ENCODE results near the gene BMI1. TPM values are rescaled to one million over a fixed set of nuclear protein-coding genes. Genes with fewer than 3 reads are reported as not detected.

BMI1 gene
- total and polyA plus RNA-seq, 2 donors (not counting 1 experiment from before 2014, with no cell fraction given) = 18.0 to 83.8 TPM

GRCh38 chr10:22341190-22341925, 20.5 kb downstream of the BMI1 start:
- no peaks in the 10 kb centered on the region for H3K79me2 ChIP-seq (ENCODE audit: control insufficient read depth, insufficient read depth, low read length)
- H3K27me3 ChIP-seq (replicated peaks in 1 of 4; ENCODE audit: control extremely low read depth in 1 of 4, control insufficient read depth in 3 of 4, insufficient read depth in 4 of 4, low read length in 3 of 4) = peaks cover 14 to 86% (median 77%) of the 10 kb centered on the region in 4 experiments
- peak overlapping the region; percentile 80 for H3K9ac ChIP-seq (ENCODE audit: low read length)
- CTCF ChIA-PET = interaction anchor here (0.6 to 2.2 kb wide), 7 partner anchors 17 to 647 kb away, joined by 3 to 10 read pairs (median 4); partner anchors contain the start of gene COMMD3
- no peaks in the 10 kb centered on the region for H3K36me3 ChIP-seq (replicated peaks in 1 of 2; ENCODE audit: control extremely low read depth in 1 of 2, control insufficient read depth in 1 of 2, extremely low read depth in 1 of 2, insufficient read depth in 2 of 2, low read length in 1 of 2)
- peaks cover 6 to 22% (median 15%) of the 10 kb centered on the region in 3 donors for H3K9me3 ChIP-seq (ENCODE audit: control extremely low read depth in 1 of 3, control insufficient read depth in 2 of 3, insufficient read depth in 1 of 3, low read length in 2 of 3)
- peak overlapping the region; percentile 94 for H3K4me2 ChIP-seq (replicated peaks; ENCODE audit: low read depth, low read length, poor library complexity, severe bottlenecking)
- no peaks in the 10 kb centered on the region for H4K20me1 ChIP-seq (ENCODE audit: control insufficient read depth, insufficient read depth, low read length, poor library complexity, severe bottlenecking)
- WGBS (ENCODE audit: insufficient coverage) = under 1% methylated on average over 26 of the region's 40 CpGs
- peak overlapping the region in 1 of 2 donors; percentile 81 for H3K27ac ChIP-seq (ENCODE audit: low read length in 2 of 2)
- peaks cover 31% of the 10 kb centered on the region for H3K4me1 Mint-ChIP-seq
- H3K4me3 Mint-ChIP-seq = peak overlapping the region; percentile 78
- DNase-seq (peak; percentile 74), ATAC-seq (ENCODE audit: low read depth) (peak; percentile 4)
- H2AFZ ChIP-seq (ENCODE audit: insufficient read depth, low read depth, low read length, poor library complexity, severe bottlenecking) = peak overlapping the region; percentile 80
- H3K4me3 ChIP-seq (ENCODE audit: control extremely low read depth in 1 of 5, extremely low read depth in 1 of 5, insufficient read depth in 1 of 5, low read depth in 2 of 5, low read length in 4 of 5) = peak overlapping the region; percentile 8 to 79 (median 73)
- peaks cover 64% of the 10 kb centered on the region for H3K27me3 Mint-ChIP-seq
- peaks cover 33 to 68% of the 10 kb centered on the region in 2 donors for H3K4me1 ChIP-seq (ENCODE audit: control insufficient read depth in 2 of 2, insufficient read depth in 2 of 2, low read length in 2 of 2)
- peaks cover 2% of the 10 kb centered on the region for H3K9me3 Mint-ChIP-seq (ENCODE audit: insufficient read depth)
- TF ChIP-seq CTCF (IDR thresholded peaks at IDR 0.05) (no peak), EZH2 (IDR thresholded peaks at IDR 0.05; ENCODE audit: borderline replicate concordance, insufficient read depth, low read depth, low read length, poor library complexity, severe bottlenecking) (peak; percentile 25)
- H3K27ac Mint-ChIP-seq = peak overlapping the region; percentile 83
- intact Hi-C loops (cut with micrococcal nuclease) = loop anchor here (2.0 kb wide), 1 partner anchor 17 kb away; no protein-coding TSS in a partner anchor
- POLR2A ChIA-PET = interaction anchor here (0.7 to 3.3 kb wide), 5 partner anchors 18 to 338 kb away, joined by 3 to 32 read pairs (median 22); partner anchors contain the start of genes BMI1, COMMD3 and DNAJC1

- Mint-ChIP-seq H3K27ac (no peak overlapping the region), H3K4me1 (peaks cover 28% of the 10 kb centered on the region), H3K4me3 (peak overlapping the region; percentile 78), H3K27me3 (peaks cover 68% of the 10 kb centered on the region), H3K9me3 (ENCODE audit: insufficient read depth) (peaks cover 2% of the 10 kb centered on the region)
- ATAC-seq (ENCODE audit: low read depth) (no peak), DNase-seq (no peak)
- H3K9me3 ChIP-seq (ENCODE audit: control extremely low read depth in 1 of 3, control insufficient read depth in 2 of 3, insufficient read depth in 1 of 3, low read length in 2 of 3) = peaks cover 9 to 17% (median 15%) of the 10 kb centered on the region in 3 donors
- no peak overlapping the region for H3K4me2 ChIP-seq (replicated peaks; ENCODE audit: low read depth, low read length, poor library complexity, severe bottlenecking)
- H3K27ac ChIP-seq (ENCODE audit: low read length in 2 of 2) = no peak overlapping the region
- no peaks in the 10 kb centered on the region for H4K20me1 ChIP-seq (ENCODE audit: control insufficient read depth, insufficient read depth, low read length, poor library complexity, severe bottlenecking)
- peaks cover 28 to 63% of the 10 kb centered on the region in 2 donors for H3K4me1 ChIP-seq (ENCODE audit: control insufficient read depth in 2 of 2, insufficient read depth in 2 of 2, low read length in 2 of 2)
- H3K4me3 ChIP-seq (ENCODE audit: control extremely low read depth in 1 of 5, extremely low read depth in 1 of 5, insufficient read depth in 1 of 5, low read depth in 2 of 5, low read length in 4 of 5) = no peak overlapping the region
- no CpG with 5 or more reads among the region's 3 CpGs for WGBS (ENCODE audit: insufficient coverage)
- CTCF ChIA-PET = interaction anchor here (0.6 to 2.2 kb wide), 4 partner anchors 102 to 647 kb away, joined by 3 to 10 read pairs (median 4); no protein-coding TSS in a partner anchor
- no peaks in the 10 kb centered on the region for H3K36me3 ChIP-seq (replicated peaks in 1 of 2; ENCODE audit: control extremely low read depth in 1 of 2, control insufficient read depth in 1 of 2, extremely low read depth in 1 of 2, insufficient read depth in 2 of 2, low read length in 1 of 2)
- H3K9ac ChIP-seq (ENCODE audit: low read length) = no peak overlapping the region
- intact Hi-C loops (cut with micrococcal nuclease) = loop anchor here (2.0 kb wide), 2 partner anchors 17 to 95 kb away; no protein-coding TSS in a partner anchor
- H3K79me2 ChIP-seq (ENCODE audit: control insufficient read depth, insufficient read depth, low read length) = no peaks in the 10 kb centered on the region
- H2AFZ ChIP-seq (ENCODE audit: insufficient read depth, low read depth, low read length, poor library complexity, severe bottlenecking) = no peak overlapping the region
- POLR2A ChIA-PET = interaction anchor here (0.7 to 3.3 kb wide), 3 partner anchors 19 to 95 kb away, joined by 3 to 32 read pairs (median 28); partner anchors contain the start of gene BMI1
- peaks cover 16 to 86% (median 75%) of the 10 kb centered on the region in 4 experiments for H3K27me3 ChIP-seq (replicated peaks in 1 of 4; ENCODE audit: control extremely low read depth in 1 of 4, control insufficient read depth in 3 of 4, insufficient read depth in 4 of 4, low read length in 3 of 4)
- TF ChIP-seq CTCF (IDR thresholded peaks at IDR 0.05) = no peak
These were observed 21.0 kb downstream of the BMI1 start for GRCh38 chr10:22341926-22342196.

All from B cell (primary cell).